ENCODE results near the gene MDN1.

DNA sequence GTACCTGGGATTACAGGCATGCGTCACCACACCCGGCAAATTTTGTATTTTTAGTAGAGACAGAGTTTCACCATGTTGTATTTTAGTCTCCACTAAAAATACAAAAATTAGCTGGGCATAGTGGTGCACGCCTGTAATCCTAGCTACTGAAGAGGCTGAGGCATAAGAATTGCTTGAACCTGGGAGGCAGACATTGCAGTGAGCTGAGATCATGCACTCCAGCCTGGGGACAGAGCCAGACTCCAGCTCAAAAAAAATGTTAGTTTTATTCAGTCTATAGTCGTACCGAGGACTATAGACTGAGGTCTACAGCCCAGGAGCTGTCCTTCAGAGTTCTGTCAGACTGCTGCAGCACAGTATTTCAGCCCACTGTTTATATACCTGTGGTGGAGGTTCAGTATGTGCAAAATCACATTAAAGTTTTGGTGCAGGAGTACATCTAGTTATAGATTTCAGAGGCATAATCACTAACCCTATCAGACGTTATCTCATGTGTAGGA lies 6.5 kb upstream of the MDN1 start:
- TF ChIP-seq, protein P1, sequence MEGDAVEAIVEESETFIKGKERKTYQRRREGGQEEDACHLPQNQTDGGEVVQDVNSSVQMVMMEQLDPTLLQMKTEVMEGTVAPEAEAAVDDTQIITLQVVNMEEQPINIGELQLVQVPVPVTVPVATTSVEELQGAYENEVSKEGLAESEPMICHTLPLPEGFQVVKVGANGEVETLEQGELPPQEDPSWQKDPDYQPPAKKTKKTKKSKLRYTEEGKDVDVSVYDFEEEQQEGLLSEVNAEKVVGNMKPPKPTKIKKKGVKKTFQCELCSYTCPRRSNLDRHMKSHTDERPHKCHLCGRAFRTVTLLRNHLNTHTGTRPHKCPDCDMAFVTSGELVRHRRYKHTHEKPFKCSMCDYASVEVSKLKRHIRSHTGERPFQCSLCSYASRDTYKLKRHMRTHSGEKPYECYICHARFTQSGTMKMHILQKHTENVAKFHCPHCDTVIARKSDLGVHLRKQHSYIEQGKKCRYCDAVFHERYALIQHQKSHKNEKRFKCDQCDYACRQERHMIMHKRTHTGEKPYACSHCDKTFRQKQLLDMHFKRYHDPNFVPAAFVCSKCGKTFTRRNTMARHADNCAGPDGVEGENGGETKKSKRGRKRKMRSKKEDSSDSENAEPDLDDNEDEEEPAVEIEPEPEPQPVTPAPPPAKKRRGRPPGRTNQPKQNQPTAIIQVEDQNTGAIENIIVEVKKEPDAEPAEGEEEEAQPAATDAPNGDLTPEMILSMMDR (conservative IDR thresholded peaks at IDR 0.05) = no peak
- no peak for TF ChIP-seq ZFX (IDR thresholded peaks at IDR 0.05)

Data from C4-2B (cell line).